HG03432 (cell line): ENCODE results near the gene MYO1C.
A peak's percentile ranks its signal among the peaks of the same experiment; 100 is the strongest.
"Not testable (repeated sequence)": the region's sequence is repeated elsewhere in the genome, so short reads cannot be mapped to it uniquely, and the experiment has no call there.

ENCODE experiments used
- ATAC-seq: cut with Tn5 transposase; IDR thresholded peaks from one replicate; pipeline ENCODE4 v1.9.1; 2021; ENCODE audit warnings: mild to moderate bottlenecking, moderate library complexity; ENCODE audit not compliant: unreplicated experiment

The MYO1C gene

DNA sequence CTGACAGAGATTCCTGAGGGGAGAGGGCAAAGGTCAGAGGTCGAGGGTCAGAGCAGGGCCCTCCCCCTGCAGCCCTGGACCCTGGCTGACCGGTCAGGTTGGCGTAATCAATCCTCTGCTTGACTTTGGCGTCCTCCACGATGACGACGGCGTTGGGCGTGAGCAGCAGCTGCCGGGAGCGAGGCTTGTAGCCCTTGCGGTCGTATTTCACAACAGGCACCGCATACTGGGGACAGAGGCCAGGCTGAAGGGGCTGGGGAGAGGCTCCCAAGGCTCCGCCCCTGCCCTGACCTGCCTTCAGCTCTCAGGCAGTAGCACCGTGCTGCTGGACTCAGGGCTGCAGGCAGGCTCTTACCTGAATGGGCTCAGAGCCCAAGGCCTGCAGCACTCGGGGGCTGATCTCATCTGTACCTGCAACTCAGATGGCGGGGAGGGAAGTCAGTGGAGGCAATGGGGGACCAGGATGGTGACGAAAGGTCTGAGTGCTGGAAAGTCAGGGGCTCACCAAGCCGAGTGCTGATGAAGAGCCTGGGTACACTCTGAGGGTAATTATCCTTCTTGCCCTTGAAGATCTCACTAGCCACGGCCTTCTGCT is 24.5 kb downstream of the MYO1C start:
- ATAC-seq = no peak

DNA sequence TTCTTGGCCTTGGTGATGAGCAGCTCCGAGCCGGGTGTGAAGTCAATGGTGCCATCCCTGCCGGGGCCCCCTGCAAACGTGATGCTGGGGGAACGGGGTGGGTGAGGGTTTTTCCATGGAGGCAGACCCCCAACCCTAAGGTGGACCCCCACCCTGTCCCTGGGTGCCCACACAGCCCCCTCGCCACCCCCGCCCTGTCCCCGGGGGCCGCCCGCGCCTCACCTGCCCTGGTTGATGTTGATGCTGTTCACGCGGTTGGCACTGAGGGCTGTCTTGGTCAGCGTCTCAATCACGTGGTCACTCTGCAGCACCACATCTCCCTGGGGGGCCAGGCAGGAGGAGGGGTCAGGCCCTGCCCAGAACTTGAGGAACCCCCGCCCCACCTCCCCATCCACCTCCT is 25.2 kb downstream of the MYO1C start:
- no peak for ATAC-seq

DNA sequence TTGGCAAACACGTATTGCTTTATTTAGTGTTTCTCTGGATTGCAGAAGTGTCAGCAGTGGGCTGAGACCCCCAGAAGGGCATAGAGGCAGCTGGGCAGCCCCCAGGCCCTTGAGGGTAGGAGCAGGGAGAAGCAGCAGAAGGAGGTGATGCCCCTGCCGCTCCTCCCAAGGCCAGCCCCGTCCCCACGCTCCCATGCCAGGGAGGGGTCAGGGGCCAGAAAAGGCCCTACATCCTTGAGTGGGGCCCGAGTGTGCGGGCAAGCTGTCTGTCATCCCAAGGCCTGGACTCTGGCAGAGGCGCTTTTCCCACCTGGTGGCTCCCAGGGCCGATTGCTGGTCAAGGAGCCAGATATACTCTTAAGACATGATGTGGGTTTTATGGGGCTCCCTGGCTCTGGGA is 28.3 kb downstream of the MYO1C start:
- no peak for ATAC-seq

DNA sequence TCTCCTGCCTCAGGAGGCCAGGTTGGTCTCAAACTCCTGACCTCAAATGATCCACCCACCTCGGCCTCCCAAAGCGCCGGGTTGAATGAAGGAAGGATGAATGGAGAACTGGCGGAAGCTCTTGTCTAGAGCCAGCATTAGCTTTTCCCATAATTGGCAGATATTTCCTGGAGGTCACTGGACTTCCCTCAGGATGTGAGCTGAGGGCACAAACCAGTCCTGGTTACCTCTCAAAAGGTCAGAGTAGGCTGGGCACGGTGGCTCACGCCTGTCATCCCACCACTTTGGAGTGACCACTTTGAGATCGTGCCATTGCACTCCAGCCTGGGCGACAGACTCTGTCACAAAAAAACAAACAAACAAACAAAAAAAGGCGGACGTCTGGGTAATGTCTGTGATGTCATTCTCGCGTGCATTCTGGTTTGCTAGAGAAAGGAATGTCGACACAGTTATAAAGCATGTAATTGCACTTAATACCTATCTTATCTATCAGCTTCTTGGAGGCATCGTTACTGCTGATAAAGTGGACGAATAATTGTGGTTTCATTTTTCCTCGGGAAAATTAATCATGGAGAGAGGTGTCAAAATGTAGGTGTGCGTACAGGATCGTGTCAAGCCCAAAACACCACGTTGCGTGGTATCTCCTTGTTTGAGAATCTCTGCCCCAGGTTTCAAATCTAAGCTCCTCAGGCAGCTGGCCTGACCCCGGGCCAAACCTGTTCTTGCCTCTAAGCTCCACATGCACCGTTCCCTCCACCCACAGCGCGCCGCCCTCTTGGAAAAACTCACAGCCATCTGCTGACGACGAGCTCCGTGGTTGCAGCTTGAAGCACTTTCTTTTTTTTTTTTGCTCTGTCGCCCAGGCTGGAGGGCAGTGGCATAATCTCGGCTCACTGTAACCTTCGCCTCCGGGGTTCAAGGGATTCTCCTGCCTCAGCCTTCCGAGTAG is 30.0 kb downstream of the MYO1C start:
- ATAC-seq = no peak

DNA sequence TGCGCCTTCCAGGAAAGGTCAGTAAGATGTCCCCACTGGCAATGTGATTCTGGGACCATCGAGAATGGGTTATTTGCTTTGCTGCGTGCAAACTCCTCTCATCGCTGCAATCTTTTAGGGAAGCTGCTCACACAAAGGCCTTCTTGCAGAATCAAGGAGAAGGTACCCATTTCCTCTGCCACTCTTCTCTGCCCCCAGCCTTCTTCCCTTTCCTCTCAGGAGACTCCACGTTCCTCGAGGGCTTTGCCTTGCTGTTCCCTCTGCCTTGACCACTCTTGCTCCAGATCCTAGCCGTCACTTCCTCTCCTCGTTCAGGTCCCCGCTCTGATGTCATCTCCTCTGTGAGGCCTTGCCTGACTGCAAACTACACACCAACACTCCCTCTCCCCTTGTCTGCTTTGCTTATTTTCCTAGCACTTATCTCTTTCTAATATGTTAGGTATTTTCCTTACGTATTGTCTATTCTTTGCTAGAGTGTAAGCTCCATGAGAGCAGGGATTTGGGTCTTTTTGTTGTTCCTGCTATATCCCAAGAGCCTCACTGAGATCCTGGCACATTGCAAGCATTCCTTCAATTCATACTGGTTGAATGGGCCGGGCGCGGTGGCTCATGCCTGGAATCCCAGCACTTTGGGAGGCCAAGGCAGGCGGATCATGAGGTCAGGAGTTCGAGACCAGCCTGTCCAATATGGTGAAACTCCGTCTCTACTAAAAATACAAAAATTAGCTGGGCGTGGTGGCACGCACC is 31.1 kb downstream of the MYO1C start:
- ATAC-seq = no peak

DNA sequence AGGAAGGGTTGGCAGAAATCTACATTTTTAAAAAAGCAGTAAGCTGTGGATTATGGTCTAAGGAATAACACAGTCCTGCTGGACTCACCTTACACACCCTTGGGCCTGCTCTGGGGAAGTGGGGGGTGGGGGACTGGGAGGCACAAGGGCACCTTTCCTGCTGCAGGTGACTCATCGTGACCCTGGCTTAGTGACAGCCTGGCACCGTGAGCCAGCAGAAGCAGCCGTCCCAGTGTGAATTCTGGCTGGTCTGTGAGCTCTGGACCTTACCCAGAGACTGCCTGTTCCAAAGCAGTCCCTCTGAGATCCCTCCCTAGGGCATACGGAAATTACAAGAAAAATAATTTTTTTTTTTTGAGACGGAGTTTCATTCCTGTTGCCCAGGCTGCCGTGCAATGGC is 32.3 kb downstream of the MYO1C start:
- no peak for ATAC-seq

DNA sequence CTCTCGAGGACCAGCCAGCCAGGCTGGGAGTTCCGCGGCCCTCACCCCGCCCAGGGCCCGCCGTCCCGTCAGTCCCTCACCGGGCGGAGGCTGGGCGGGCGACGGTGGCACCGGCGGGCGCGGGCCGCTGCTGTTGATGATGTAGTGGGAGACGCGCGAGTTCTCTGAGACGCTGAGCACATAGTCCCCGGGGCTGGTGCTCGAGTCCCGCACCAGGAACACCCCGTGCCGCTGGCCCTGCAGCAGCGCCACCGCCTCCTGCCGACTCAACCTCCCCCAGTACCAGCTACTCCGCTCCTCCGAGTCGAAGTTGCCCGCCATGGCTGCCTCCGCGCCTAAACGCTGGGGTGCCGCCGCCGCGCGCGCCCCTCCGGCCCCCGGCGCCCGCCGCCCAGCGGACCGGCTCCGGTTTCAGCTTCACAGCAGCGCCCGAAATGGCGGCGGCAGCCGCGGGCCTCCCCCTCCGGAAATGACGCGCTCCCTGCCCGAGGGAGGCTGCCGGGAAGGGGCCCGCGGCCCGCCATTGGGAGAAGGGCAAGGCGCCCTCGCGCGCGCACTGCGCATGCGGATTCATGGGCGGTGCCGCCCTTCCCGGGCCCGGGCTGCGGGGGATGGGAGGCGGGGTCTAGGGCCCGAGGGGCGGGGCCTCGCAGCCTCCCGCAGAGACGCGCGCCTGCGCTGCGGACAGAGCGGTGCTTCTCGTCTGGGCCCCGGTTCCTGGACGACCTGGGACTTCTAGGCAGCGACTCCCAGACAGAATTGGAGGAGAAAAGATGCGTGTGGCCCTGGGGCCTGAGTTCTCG is 36.5 kb downstream of the MYO1C start, which contains the start of gene CRK:
CRK (minus strand) TSS at position 436 of the 803 bp plus-strand sequence; CDS start at position 321, 115 bp downstream.
- peak; percentile 86 for ATAC-seq

DNA sequence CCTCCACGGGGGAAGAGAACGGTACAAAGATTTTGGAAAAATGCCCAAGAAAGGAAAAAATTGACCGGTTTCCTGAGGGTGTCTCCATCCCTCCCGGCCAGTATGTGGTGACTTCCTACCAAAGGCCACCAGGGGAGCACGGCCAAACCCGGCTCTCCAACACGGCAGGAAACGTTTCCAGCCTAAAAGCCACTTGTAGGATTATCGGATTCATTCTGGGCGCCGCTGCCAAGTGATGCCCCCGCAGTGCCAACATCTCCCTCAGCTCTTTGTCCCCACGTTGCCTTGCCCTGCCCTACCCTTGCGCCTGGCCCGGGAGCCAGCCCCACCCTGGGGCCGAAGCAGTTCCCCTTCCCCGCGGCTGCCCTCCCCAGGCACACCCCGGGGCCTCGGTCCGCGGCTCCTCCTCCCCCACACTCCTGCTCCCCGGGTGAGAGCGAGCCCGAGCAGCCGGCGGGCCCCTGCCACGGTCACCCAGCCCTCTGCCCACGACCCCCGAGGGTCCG is 37.1 kb downstream of the MYO1C start:
- ATAC-seq = peak; percentile 39

DNA sequence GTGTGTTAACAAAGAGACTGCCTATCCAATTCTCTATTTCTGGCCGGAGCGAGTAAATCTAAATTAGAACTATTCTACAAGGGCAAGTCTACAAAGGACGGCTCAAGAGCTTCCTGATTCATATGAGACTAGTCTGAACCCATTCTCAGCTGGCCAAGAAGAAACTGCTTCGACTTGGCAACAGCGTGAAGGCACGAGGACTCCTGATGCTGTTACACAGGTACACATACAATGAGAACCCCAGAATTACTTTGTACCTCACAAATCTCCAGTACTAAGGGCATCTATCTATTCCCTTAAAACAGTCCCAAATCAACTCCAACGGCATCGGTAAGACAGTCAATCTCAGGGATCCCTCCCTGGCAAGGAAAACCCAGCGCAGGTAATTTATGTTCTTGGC is 37.9 kb downstream of the MYO1C start:
- ATAC-seq = no peak

DNA sequence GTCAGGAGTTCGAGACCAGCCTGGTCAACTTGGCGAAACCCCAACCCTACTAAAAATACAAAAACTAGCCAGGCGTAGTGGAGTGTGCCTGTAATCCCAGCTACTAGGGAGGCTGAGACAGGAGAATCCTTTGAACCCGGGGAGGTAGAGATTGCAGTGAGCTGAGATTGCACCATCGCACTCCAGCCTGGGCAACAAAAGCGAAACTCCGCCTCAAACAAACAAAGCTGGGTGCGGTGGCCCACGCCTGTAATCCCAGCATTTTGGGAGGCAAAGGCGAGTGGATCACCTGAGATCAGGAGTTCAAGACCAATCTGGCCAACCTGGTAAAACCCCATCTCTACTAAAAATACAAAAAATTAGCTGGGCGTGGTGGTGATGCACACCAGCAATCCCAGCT is 38.8 kb downstream of the MYO1C start:
- ATAC-seq = not testable (repeated sequence)

DNA sequence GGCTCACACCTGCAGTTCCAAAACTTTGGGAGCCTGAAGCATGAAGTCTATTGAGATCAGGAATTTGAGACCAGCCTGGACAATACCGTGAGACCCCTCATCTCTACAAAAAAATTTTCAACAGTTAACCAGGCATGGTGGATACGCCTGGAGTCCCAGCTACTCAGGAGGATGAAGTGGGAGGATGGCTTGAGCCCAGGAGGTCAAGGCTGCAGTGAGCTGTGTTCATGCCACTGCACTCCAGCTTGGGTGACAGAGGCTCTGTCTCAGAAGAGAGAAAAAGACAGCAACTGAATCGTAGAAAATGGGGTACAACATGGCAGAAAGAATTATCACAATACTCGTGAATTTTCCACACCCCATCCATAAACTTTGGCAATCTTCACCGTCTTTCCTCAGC is 39.6 kb downstream of the MYO1C start:
- no peak for ATAC-seq

DNA sequence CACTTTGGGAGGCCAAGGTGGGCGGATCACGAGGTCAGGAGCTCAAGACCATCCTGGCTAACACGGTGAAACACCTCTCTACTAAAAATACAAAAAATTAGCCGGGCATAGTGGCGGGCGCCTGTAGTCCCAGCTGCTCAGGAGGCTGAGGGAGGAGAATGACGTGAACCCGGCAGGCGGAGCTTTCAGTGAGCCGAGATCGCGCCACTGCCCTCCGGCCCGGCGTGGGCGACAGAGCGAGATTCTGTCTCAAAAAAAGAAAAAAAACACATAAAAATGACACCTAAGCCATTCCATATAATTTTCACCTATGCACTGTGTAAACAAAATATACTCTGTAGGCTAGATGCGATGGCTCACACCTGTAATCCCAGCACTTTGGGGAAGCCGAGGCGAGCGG is 42.2 kb downstream of the MYO1C start:
- not testable (repeated sequence) for ATAC-seq

DNA sequence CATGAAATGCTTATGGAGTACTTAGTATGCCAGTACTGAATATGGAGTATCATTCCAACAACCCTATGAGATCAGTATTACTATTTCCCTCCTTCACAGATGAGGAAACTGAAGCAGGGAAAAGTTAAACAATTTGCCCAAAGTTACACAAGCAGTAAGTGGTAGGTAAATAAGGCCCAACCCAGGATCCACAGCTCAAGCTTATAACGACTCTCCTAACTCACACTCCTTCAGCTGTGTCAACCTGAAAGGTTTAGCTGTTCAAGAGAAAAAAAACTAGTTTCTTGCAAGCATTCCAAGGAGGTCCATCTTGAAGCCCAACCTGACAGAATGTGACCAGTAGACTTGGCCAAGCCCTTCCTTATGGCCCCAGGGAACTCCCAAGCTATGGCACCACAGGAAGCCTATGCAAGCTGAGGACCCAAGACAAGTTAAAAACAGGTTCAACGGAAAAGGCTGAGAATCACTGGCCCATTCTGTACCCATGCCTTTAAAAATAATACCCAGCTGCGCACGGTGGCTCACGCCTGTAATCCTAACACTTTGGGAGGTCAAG is 43.0 kb downstream of the MYO1C start:
- no peak for ATAC-seq

DNA sequence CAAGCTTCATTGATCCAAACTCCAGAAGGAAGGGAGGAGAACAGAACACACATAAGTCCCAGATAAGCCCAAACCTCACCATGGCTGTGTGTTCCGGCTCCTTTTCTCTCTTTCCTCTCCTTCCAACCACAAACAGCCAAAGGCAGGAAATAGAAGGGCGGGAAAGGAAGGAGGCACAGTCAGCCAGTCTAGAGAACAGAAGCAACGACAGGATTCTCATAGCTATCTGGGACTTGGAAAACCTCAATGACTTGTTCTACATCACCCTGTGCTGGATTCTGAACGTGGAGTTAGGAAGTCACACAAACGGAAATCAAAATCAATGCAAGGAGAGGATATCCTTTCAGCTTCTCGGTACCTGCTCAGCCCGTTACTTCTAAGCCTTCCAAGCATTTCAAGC is 45.4 kb downstream of the MYO1C start:
- no peak for ATAC-seq

DNA sequence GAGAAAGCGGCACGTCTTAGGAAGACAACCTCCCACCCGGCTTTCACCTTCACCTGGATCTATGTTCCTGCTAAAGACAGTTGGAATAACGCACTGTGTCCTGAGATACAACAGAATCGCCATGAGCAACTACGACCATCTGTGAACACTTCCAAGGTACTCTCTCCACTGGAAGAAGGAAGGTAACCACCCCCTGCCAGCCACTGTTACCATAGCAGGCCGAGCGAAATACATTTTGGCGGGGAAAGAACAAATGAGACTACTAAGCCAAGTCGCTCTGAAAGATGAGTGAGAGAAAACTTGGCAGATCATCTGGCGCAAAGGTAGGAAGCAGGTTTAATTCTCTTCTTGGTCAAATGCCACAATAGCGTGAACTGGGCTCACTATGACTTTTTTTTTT is 46.3 kb downstream of the MYO1C start:
- no peak for ATAC-seq

DNA sequence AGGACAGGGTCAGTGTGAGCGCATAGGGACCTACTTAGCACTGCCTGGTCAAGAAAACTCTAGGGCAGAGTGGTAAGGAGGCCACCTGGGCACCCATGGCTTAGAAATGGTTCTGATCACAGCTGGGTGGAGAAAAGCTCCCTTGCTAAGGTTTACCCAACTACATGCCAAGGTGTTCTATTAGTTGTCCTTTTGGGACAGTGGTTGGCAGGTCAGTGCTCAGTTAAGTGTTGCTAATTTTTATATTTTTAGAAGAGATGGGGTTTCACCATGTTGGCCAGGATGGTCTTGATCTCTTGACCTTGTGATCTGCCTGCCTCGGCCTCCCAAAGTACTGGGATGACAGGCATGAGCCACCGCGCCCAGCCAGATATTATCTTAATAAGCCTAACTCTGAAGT is 46.8 kb downstream of the MYO1C start:
- not testable (repeated sequence) for ATAC-seq

DNA sequence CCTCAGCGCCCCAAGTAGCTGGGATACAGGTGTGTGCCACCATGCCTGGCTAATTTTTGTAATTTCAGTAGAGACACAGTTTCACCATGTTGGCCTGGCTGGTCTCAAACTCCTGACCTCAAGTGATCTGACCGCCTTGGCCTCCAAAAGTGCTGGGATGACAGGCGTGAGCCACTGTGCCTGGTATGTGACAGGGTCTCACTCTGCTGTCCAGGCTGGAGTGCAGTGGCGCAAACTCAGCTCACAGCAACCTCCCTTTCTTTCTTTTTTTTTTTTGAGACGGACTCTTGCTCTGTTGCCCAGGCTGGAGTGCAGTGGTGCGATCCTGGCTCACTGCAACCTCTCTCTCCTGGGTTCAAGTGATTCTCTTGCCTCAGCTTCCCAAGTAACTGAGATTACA is 49.8 kb downstream of the MYO1C start:
- not testable (repeated sequence) for ATAC-seq

DNA sequence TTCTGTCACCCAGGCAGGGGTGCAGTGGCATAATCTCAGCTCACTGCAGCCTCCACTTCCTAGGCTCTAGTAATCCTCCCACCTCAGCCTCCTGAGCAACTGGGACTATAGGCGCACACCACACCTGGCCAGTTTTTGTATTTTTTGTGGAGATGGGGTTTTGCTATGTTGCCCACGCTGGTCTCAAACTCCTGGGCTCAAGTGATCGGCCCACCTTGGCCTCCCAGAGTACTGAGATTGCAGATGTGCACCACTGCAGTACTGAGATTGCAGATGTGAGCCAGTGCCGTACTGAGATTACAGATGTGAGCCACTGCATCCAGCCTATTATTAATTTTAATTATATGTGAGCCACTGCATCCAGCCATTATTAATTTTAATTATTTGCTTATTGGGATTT is 50.3 kb downstream of the MYO1C start:
- no peak for ATAC-seq

DNA sequence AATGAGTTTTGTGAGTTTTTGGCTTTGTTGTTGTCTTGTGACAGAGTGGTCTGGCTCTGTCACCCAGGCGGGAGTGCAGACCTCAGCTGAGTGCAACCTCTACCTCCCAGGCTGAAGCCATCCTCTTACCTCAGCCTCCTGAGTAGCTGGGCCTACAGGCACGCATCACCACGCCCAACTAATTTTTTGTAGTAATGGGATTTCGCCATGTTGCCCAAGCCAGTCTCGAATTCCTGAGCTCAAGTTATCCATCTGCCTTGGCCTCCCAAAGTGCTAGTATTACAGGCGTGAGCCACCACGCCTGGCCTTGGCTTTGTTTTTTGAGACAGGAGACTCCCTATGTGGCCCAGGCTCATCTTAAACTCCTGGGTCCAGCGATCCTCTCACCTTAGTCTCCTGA is 51.6 kb downstream of the MYO1C start:
- ATAC-seq = no peak

DNA sequence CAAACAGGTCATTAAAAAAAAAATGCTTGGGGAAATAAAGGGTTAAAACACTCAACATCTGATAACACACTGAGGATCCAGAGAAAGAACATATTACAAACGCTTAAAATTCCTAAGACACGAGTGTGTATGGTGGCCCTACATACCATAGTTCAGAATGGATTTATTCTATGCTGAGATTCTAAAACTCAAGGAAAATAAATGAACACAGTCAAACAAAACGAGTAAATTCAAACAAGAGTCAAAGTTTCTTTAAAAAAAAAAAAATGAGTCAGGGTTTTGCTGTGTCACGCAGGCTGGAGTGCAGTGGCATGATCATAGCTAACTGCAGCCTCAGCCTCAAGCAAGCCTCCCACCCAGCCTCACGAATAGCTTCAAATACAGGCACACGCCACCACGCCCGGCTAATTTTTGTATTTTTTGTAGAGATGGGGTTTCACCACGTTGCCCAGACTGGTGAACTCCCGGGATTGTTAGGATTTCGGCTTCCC is 53.8 kb downstream of the MYO1C start:
- no peak for ATAC-seq
